Ecto neural progenitor cell (in vitro differentiated cells): ENCODE data around the gene CLBA1.
"Not testable (repeated sequence)": the region's sequence is repeated elsewhere in the genome, so short reads cannot be mapped to it uniquely, and the experiment has no call there.

Experiments
- DNase-seq: peaks from one replicate; pipeline ENCODE4 v3.0.0-alpha.2; 2018; ENCODE audit warnings: low spot score

Gene CLBA1

GRCh38 chr14:104985675-104986486 lies at the start of gene CLBA1:
TSS of gene CLBA1 (plus strand) at chr14:104985788. CDS start at chr14:104986432, 644 bp downstream.
- peak; percentile 91 for DNase-seq

- no peak for DNase-seq
These were observed 49.6 kb upstream of the CLBA1 start for GRCh38 chr14:104935955-104936354.

DNA sequence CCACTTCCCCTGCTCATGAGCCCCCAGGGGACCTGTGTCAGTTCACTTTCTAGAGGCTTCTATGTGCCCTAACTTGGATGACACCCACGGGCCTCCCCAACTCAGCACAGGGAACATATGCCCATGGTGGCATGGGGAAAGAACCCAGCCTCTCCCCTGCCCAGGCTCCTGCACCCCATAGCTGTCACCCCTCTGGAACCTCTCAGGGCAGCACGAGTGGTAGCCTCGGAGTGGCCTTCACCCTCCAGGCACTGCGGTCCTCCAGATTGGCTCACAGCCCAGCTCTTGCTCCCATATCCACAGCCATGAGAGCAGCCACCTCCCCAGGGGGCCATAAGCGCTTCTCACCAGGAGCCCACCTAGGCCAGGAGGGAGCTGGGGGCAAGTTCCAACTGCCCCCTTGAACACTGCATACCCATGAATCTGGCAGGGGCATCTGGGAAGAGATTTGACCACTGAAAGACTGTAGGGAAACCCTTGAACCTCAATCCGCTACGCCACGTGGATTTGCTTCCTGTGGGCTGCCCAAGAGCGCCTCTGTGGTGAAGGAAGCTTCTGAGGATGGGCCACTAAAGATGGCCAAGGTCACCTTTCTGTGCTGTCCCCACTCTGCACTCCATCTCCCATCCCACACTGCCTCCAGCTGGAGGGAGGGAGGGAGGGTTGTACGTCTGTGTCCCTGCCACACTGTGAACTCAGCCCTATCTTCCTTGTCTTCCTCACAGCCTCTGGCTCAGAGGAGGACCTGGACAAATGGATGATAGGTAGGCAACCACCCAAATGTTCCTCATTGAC lies 49.0 kb upstream of the CLBA1 start:
- no peak for DNase-seq

- DNase-seq: no peak
These were observed 48.4 kb upstream of the CLBA1 start for GRCh38 chr14:104937161-104937560.

GRCh38 chr14:104937694-104938365 lies 47.8 kb upstream of the CLBA1 start:
- no peak for DNase-seq

DNA sequence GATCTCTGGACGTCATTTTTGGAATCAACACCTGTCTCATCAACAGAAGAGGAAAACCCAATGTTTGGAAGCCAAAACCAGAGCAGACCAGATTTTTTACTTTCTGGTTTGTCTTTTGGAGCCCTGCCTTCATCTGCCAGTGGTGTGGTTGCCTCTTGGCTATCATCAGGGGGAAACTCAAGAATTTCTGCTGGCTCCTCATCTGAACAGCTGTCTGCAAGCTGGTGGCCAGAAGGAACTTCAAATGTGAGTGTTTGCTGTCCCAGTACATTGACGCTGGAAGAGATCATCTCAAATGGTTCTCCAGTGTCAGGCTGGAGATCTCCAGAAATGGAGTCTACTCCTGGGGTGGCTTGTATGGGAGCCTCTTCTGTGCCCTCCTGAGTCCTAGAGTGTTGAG lies 47.2 kb upstream of the CLBA1 start:
- no peak for DNase-seq

GRCh38 chr14:104938960-104939359 lies 46.6 kb upstream of the CLBA1 start:
- no peak for DNase-seq

DNA sequence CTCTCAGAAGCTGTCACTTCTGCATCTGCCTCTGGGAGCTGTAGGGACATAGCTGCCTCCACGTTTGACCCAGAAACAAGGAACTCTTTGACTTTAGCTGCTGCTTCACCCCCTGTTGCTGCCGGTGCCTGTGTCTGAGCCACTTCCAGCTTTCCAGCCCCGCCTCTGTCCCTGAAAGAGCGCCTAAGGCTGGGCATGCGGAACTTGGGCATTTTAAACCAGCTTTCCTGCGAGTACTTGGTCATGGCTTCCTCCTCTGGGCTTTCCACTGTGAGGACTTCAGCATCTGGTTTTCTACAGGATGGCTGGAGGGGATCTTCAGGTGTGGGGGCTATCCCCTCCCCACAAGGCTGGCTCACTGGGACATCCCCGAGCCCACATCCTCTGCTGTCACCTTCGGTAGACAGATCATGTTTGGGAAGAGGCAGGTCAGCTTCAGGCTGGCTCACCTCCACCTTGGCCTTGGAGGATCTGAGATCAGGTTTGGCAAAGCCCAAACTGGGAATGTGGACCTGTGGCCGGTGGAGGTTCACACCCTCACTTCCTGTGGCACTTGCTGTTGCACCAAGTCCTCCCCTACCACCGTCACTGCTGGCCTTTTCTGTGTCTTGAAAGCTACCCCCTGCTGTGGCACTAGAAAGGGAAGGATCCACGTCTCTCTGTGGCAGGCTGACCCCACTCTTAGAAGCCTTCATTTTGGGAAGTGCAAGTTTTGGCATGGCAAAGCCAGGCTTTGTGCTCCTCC lies 45.8 kb upstream of the CLBA1 start:
- no peak for DNase-seq

GRCh38 chr14:104940526-104941150 lies 45.0 kb upstream of the CLBA1 start:
- no peak for DNase-seq

GRCh38 chr14:104941508-104942365 lies 43.9 kb upstream of the CLBA1 start:
- no peak for DNase-seq

DNA sequence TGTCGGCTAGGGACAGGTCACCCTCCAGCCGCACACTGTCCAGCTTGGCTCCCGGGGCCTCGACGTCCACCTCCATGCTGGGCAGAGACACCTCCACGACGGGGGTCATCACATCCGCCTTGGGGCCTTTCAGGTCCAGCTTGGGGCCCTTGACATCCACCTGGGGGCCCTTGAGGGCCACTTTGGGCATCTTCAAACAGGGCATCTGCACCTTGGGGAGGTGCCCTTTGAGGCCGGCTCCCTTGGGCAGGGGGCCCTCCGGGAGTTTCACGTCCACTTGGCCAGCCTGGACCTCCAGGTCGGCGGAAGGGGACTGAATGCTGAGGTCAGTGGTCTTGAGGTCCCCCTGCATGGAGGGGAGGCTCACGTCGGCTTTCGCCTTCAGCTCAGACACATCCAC lies 43.0 kb upstream of the CLBA1 start:
- no peak for DNase-seq

GRCh38 chr14:104943216-104944015 lies 42.2 kb upstream of the CLBA1 start:
- not testable (repeated sequence) for DNase-seq

DNA sequence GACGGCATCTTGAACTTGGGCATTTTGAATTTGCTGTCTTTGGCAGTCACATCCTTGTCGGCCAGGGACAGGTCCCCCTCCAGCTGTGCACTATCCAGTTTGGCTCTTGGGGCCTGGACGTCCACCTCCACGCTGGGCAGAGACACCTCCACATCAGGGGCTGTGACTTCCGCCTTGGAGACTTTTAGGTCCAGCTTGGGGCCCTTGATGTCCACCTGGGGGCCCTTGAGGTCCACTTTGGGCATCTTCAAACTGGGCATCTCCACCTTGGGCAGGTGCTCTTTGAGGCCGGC lies 41.6 kb upstream of the CLBA1 start:
- DNase-seq: not testable (repeated sequence)

GRCh38 chr14:104944436-104945205 lies 41.0 kb upstream of the CLBA1 start:
- DNase-seq: not testable (repeated sequence)

DNA sequence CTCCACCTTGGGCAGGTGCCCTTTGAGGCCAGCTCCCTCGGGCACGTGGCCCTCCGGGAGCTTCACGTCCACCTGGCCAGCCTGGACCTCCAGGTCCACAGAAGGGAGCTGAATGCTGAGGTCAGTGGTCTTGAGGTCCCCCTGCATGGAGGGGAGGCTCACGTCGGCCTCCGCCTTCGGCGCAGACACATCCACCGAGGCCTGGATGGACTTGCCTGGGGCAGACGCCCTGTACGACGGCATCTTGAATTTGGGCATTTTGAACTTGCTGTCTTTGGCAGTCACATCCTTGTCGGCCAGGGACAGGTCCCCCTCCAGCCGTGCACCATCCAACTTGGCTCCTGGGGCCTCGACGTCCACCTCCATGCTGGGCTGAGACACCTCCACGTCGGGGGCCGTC lies 40.3 kb upstream of the CLBA1 start:
- DNase-seq: not testable (repeated sequence)

GRCh38 chr14:104945986-104946965 lies 39.3 kb upstream of the CLBA1 start:
- DNase-seq: not testable (repeated sequence)

GRCh38 chr14:104947201-104947600 lies 38.4 kb upstream of the CLBA1 start:
- DNase-seq: not testable (repeated sequence)
